ENCODE results near the gene NRDE2. TPM values are rescaled to one million over a fixed set of nuclear protein-coding genes. Genes with fewer than 3 reads are reported as not detected.
A peak's percentile ranks its signal among the peaks of the same experiment; 100 is the strongest.

The NRDE2 gene
- total RNA-seq, 1 donor from 2014 or later, result 25.4 TPM

- Mint-ChIP-seq H3K27ac (peak overlapping the region; percentile 93), H3K36me3 (ENCODE audit: low read depth) (peaks cover 15% of the 10 kb centered on the region), H3K4me3 (ENCODE audit: low read depth) (peak overlapping the region; percentile 89), H3K4me1 (ENCODE audit: low read depth) (peaks cover 29% of the 10 kb centered on the region), H3K9me3 (no peaks in the 10 kb centered on the region), H3K27me3 (ENCODE audit: low read depth) (peaks cover 25% of the 10 kb centered on the region)
- intact Hi-C loops (cut with micrococcal nuclease), result loop anchor here (5.0 kb wide), 1 partner anchor 75 kb away; the partner anchor contains the start of gene PSMC1
- no peak for DNase-seq (ENCODE audit: low spot score)
Measured at GRCh38 chr14:90332271-90332584, 487 bp upstream of the NRDE2 start.

- Mint-ChIP-seq H3K27ac (peak overlapping the region; percentile 93), H3K36me3 (ENCODE audit: low read depth) (peaks cover 15% of the 10 kb centered on the region), H3K4me3 (ENCODE audit: low read depth) (peak overlapping the region; percentile 89), H3K4me1 (ENCODE audit: low read depth) (peaks cover 29% of the 10 kb centered on the region), H3K27me3 (ENCODE audit: low read depth) (peaks cover 11% of the 10 kb centered on the region), H3K9me3 (no peaks in the 10 kb centered on the region)
- intact Hi-C loops (cut with micrococcal nuclease), result loop anchor here (1.0 to 5.0 kb wide), 4 partner anchors 30 to 73 kb away; partner anchors contain the start of gene PSMC1
- no peak for DNase-seq (ENCODE audit: low spot score)
Measured at GRCh38 chr14:90330203-90331196, 1.2 kb downstream of the NRDE2 start.

- no peak overlapping the region for H3K4me3 Mint-ChIP-seq (ENCODE audit: low read depth)
- H3K9me3 Mint-ChIP-seq, result no peaks in the 10 kb centered on the region
- no peak overlapping the region for H3K27ac Mint-ChIP-seq
- DNase-seq (ENCODE audit: low spot score), result no peak
- peaks cover 26% of the 10 kb centered on the region for H3K36me3 Mint-ChIP-seq (ENCODE audit: low read depth)
- peaks cover 8% of the 10 kb centered on the region for H3K4me1 Mint-ChIP-seq (ENCODE audit: low read depth)
- intact Hi-C loops (cut with micrococcal nuclease), result no loop called here
- H3K27me3 Mint-ChIP-seq (ENCODE audit: low read depth), result no peaks in the 10 kb centered on the region
Measured at GRCh38 chr14:90321891-90322290, 9.8 kb downstream of the NRDE2 start.

- no peaks in the 10 kb centered on the region for H3K27me3 Mint-ChIP-seq (ENCODE audit: low read depth)
- H3K4me1 Mint-ChIP-seq (ENCODE audit: low read depth), result peaks cover 8% of the 10 kb centered on the region
- H3K36me3 Mint-ChIP-seq (ENCODE audit: low read depth), result peaks cover 34% of the 10 kb centered on the region
- no peaks in the 10 kb centered on the region for H3K9me3 Mint-ChIP-seq
- intact Hi-C loops (cut with micrococcal nuclease), result no loop called here
- H3K27ac Mint-ChIP-seq, result no peak overlapping the region
- no peak for DNase-seq (ENCODE audit: low spot score)
- H3K4me3 Mint-ChIP-seq (ENCODE audit: low read depth), result no peak overlapping the region
Measured at GRCh38 chr14:90319634-90320541, 11.9 kb downstream of the NRDE2 start.

- Mint-ChIP-seq H3K9me3 (no peaks in the 10 kb centered on the region), H3K36me3 (ENCODE audit: low read depth) (peaks cover 33% of the 10 kb centered on the region), H3K4me3 (ENCODE audit: low read depth) (no peak overlapping the region), H3K4me1 (ENCODE audit: low read depth) (peaks cover 8% of the 10 kb centered on the region), H3K27ac (no peak overlapping the region), H3K27me3 (ENCODE audit: low read depth) (no peaks in the 10 kb centered on the region)
- intact Hi-C loops (cut with micrococcal nuclease), result no loop called here
- no peak for DNase-seq (ENCODE audit: low spot score)
Measured at GRCh38 chr14:90319173-90319572, 12.6 kb downstream of the NRDE2 start.

GRCh38 chr14:90318016-90318415, 13.7 kb downstream of the NRDE2 start:
- intact Hi-C loops (cut with micrococcal nuclease), result no loop called here
- peaks cover 37% of the 10 kb centered on the region for H3K36me3 Mint-ChIP-seq (ENCODE audit: low read depth)
- no peaks in the 10 kb centered on the region for H3K9me3 Mint-ChIP-seq

GRCh38 chr14:90317286-90317685, 14.5 kb downstream of the NRDE2 start:
- Mint-ChIP-seq H3K4me3 (ENCODE audit: low read depth) (no peak overlapping the region), H3K36me3 (ENCODE audit: low read depth) (peaks cover 40% of the 10 kb centered on the region), H3K9me3 (no peaks in the 10 kb centered on the region), H3K27ac (no peak overlapping the region), H3K4me1 (ENCODE audit: low read depth) (peaks cover 8% of the 10 kb centered on the region), H3K27me3 (ENCODE audit: low read depth) (no peaks in the 10 kb centered on the region)
- intact Hi-C loops (cut with micrococcal nuclease), result no loop called here
- DNase-seq (ENCODE audit: low spot score), result no peak

More at GRCh38 chr14:90318016-90318415, 13.7 kb downstream of the NRDE2 start:
- no peak overlapping the region for H3K4me3 Mint-ChIP-seq (ENCODE audit: low read depth)
- H3K27me3 Mint-ChIP-seq (ENCODE audit: low read depth), result no peaks in the 10 kb centered on the region
- H3K4me1 Mint-ChIP-seq (ENCODE audit: low read depth), result peaks cover 8% of the 10 kb centered on the region
- H3K27ac Mint-ChIP-seq, result no peak overlapping the region
- DNase-seq (ENCODE audit: low spot score), result no peak

- DNase-seq (ENCODE audit: low spot score), result no peak
Measured at GRCh38 chr14:90308561-90308960, 23.2 kb downstream of the NRDE2 start.

GRCh38 chr14:90305176-90305601, 26.6 kb downstream of the NRDE2 start:
- no peaks in the 10 kb centered on the region for H3K27me3 Mint-ChIP-seq (ENCODE audit: low read depth)
- H3K9me3 Mint-ChIP-seq, result no peaks in the 10 kb centered on the region
- H3K27ac Mint-ChIP-seq, result no peak overlapping the region
- intact Hi-C loops (cut with micrococcal nuclease), result no loop called here
- peaks cover 8% of the 10 kb centered on the region for H3K4me1 Mint-ChIP-seq (ENCODE audit: low read depth)
- no peak for DNase-seq (ENCODE audit: low spot score)
- H3K4me3 Mint-ChIP-seq (ENCODE audit: low read depth), result no peak overlapping the region
- H3K36me3 Mint-ChIP-seq (ENCODE audit: low read depth), result peaks cover 61% of the 10 kb centered on the region

More at GRCh38 chr14:90308561-90308960, 23.2 kb downstream of the NRDE2 start:
- Mint-ChIP-seq H3K4me1 (ENCODE audit: low read depth) (no peaks in the 10 kb centered on the region), H3K36me3 (ENCODE audit: low read depth) (peaks cover 58% of the 10 kb centered on the region), H3K27me3 (ENCODE audit: low read depth) (no peaks in the 10 kb centered on the region), H3K4me3 (ENCODE audit: low read depth) (no peak overlapping the region), H3K27ac (no peak overlapping the region), H3K9me3 (no peaks in the 10 kb centered on the region)
- intact Hi-C loops (cut with micrococcal nuclease), result no loop called here

GRCh38 chr14:90304502-90304901, 27.2 kb downstream of the NRDE2 start:
- intact Hi-C loops (cut with micrococcal nuclease), result no loop called here
- Mint-ChIP-seq H3K27ac (no peak overlapping the region), H3K27me3 (ENCODE audit: low read depth) (no peaks in the 10 kb centered on the region), H3K4me3 (ENCODE audit: low read depth) (no peak overlapping the region), H3K36me3 (ENCODE audit: low read depth) (peaks cover 64% of the 10 kb centered on the region), H3K4me1 (ENCODE audit: low read depth) (peaks cover 8% of the 10 kb centered on the region), H3K9me3 (no peaks in the 10 kb centered on the region)
- DNase-seq (ENCODE audit: low spot score), result no peak

GRCh38 chr14:90303473-90303872, 28.3 kb downstream of the NRDE2 start:
- Mint-ChIP-seq H3K36me3 (ENCODE audit: low read depth) (peaks cover 55% of the 10 kb centered on the region), H3K27ac (no peak overlapping the region), H3K4me3 (ENCODE audit: low read depth) (no peak overlapping the region), H3K4me1 (ENCODE audit: low read depth) (peaks cover 8% of the 10 kb centered on the region), H3K27me3 (ENCODE audit: low read depth) (no peaks in the 10 kb centered on the region), H3K9me3 (no peaks in the 10 kb centered on the region)
- no peak for DNase-seq (ENCODE audit: low spot score)
- intact Hi-C loops (cut with micrococcal nuclease), result no loop called here

GRCh38 chr14:90302529-90303303, 29.0 kb downstream of the NRDE2 start:
- Mint-ChIP-seq H3K27me3 (ENCODE audit: low read depth) (no peaks in the 10 kb centered on the region), H3K4me1 (ENCODE audit: low read depth) (peaks cover 8% of the 10 kb centered on the region), H3K27ac (no peak overlapping the region), H3K4me3 (ENCODE audit: low read depth) (no peak overlapping the region), H3K9me3 (no peaks in the 10 kb centered on the region), H3K36me3 (ENCODE audit: low read depth) (peaks cover 52% of the 10 kb centered on the region)
- intact Hi-C loops (cut with micrococcal nuclease), result no loop called here
- DNase-seq (ENCODE audit: low spot score), result no peak
